Measurements from ENCODE around the gene MAP3K20.
"Not testable (repeated sequence)": the region's sequence is repeated elsewhere in the genome, so short reads cannot be mapped to it uniquely, and the experiment has no call there.

The MAP3K20 gene

DNA sequence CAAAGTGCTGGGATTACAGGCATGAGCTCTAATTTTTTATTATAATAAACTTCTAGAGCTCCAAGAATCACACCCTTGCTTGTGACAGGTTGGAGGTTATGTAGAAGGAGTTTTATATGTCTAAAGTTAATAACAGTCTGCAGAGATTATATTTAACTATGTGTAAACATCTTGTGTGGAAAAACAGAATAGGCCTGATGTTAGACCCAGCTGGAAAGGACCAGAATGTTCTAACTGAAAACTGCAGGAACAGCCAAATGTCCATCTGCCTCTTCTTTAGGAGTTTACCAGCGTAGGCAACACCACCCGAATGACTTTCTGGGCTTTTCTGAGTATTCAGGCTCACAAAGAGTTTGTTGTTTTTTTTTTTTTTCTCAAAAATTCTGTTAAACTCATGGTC, 211.9 kb downstream of the MAP3K20 start:
- DNase-seq = no peak

DNA sequence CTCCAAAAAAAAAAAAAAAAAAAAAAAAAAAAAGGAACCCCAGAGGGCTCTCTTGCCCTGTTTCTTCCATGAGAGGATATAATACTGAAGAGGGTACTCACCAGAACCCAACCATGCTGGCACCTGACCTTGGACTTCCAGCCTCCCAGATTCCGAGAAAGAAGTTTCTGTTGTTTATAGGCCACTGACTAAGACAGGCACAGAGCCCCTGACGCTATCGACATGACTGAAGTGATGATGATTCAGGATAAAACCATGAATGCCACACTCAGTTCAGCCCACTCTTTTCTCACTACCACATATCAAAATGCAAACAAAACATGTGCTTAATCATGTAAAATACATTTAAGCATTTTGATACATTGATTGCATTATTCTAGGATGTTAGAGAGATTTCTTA, 212.9 kb downstream of the MAP3K20 start:
- DNase-seq = no peak

DNA sequence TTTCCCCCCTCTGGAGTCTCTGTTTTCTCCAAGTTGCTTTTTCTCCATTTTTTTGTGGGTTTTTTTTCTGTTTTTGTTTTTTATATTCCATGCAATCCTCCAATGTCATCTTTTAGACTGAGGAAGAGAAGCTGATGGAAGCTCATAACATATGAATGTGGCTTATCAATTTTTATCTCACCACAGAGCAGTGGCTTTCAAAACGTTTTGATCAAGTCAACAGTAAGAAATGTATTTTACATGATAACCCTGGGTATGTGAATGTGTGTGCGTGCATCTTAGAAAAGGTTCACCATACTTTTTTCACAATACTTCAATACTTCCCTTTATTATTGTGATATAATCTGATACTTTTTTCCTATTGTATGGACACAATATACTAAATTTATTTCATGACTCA, 214.4 kb downstream of the MAP3K20 start:
- no peak for DNase-seq

DNA sequence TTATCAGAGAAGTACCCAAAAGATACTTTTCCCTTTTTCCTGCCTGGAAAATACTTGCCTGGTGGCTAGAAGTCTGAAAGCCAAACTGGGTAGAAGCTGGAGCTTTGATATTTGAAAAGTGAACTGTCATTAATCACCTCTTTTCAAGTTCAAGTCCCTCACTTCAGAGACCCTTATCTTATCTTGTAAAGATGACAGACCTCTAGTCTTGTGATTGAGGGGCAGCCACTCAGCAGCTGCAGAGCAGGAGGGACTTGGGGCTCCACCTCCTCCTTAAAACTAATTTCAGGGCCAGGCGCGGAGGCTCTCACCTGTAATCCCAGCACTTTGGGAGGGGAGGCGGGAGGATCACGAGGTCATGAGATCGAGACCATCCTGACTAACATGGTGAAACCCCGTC, 214.9 kb downstream of the MAP3K20 start:
- no peak for DNase-seq

DNA sequence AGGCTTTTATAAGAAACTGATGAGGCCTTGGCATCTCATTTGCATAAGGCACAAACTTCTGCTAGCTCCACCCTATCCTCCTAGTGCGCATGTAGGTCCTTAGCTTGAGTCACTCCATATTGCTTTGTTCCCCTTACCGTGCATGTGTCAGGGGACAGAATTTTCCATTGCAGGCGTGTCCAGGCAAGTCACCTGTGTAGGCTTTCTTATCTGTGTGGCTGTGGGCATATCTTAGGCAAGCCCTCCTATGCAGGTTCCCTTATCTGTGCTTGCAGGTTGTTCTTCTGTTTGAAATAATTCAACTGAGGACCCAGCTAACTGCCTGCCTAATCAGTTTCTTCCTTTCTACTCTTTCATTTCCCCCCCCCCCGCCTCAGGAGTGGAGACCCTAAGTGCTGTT, 215.8 kb downstream of the MAP3K20 start:
- DNase-seq = no peak

DNA sequence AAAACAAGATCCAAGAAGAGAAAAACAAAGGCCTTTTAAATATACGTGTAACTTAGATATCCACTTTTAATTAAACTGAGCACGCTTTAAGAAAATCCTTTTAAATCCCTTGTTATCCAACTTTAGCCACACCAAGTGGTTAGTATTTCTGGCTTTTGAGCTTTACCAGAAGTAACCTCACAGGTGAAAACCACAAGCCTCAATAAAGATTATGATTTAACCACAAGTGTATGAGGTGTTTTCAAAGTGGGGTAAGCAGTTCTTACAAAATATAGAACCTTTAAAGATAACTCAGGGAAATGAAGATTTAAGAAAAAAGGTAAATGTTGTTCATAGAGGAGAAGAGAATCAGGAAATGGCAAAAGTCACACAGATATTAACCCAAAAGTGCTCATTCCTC, 220.6 kb downstream of the MAP3K20 start:
- DNase-seq = no peak

DNA sequence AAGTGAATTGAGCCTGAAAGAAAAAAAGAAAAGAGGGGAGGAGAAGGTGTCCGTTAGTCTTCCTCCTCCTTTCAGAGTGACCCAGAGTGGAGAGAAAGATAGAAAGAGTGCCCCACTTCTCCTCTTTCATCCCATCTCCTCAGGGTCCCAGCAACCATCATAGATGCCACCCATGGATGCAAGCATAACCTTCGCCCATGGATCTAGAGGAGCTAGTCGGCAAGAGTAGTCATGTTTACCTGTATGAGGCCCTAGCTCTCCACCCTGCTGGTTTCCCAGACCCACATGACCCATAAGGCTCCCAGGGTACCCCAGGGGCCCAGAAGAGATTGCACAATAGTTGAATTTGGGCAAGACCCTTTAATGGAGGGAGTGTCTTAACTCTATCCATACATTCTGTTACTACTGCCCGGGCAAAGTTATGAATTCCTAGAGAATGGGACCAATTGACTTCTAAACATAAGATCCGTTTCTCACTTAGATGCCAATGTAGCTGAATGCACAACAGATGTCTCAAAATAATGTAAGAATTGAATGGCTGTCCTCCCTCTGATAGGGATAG, 223.0 kb downstream of the MAP3K20 start:
- DNase-seq = no peak

DNA sequence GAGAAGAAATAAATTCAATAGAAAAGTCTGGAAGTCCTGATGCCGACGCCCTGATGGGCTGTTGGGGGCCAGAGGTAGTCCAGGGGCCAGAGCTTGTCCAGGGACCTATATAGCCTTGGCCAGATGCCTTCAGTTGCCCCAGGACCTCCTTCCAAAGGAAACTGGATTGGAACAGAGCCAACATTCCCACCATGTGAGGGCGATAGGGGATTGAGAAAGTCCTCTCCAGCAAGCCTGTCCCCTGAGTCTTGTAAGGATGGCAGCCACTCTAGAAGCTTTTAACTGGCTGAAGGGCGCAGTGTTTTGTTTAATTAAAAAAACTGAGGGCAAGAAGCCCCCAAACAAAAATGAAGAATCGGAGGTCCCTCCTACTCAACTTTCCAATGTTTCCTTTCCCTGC, 224.1 kb downstream of the MAP3K20 start:
- DNase-seq = no peak

DNA sequence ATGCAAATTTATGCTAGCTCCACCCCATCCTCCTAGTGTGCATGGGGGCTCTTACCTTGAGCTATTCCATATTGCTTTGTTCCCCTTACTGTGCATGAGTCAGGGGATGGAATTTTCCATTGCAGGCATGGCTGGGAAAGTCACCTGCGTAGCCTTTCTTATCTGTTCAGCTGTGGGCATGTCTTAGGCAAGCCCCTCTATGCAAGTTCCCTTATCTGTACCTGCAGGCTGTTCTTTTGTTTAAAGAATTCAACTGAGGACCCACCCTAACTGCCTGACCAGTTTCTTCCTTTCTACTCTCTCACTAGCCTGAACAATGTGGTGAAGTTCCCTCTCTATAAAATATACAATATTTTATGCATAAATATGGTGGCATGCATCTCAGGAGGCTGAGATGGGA, 224.8 kb downstream of the MAP3K20 start:
- DNase-seq = no peak

DNA sequence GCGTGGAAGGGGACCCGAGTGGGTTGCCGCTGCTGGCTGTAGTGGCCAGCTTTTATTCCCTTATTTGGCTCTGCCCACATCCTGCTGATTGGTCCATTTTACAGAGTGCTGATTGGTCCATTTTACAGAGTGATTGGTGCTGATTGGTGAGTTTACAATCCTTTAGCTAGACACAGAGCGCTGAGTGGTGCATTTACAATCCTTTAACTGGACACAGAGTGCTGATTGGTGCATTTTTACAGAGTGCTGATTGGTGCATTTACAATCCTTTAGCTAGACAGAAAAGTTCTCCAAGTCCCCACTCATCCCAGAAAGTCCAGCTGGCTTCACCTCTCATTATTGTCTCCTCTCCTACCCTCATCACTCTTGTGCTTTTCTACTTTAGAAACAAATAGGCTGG, 225.9 kb downstream of the MAP3K20 start:
- not testable (repeated sequence) for DNase-seq

DNA sequence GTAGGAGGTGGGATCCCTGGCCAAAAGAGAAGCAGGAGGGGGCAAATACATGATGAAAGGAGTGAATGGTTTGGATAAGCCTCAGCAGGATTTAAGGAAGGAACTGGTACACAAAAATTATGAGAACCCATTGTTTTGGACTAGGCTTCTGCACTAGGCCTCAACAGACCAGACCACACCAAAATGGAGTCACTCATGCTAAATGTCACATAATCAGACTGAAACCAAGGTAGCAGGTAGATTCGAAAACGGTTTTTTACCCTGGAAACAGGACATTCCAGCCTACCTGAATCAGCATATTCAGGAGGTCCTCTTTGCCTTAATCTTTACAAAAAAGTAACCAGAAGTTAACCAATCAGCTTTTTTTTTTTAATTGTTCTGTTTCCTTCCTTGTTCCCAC, 229.7 kb downstream of the MAP3K20 start:
- DNase-seq = no peak

DNA sequence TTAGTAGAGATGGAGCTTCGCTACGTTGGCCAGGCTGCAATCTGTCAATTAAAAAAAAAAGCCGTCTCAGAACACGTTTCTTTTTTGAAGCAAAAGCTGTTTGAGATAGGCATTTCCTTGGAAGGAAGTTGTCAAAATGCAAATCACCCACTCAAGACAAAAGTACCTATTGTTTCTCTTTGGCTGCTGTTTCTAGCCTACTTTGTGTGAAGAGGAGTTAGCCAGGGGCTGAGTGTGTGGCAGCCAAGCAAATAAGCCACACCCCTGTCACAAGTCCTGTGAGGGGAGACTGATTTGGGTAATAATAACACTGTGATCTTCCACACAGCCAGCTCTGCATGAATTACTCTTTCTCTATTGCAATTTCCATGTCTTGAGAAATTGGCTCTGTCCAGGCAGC, 231.6 kb downstream of the MAP3K20 start:
- DNase-seq = no peak

DNA sequence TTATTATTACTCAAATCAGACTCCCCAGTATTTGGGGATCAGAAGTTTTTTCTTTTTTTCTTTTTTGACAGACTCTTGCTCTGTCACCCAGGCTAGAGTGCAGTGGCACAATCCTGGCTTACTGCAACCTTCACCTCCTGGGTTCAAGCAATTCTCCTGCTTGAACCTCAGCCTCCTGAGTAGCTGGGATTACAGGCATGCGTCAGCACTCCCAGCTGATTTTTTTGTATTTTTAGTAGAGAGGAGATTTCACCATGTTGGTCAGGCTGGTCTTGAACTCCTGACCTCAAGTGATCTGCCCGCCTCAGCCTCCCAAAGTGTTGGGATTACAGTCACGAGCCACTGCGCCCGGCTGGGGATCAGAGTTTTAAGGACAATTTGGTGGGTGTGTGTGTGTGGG, 233.7 kb downstream of the MAP3K20 start:
- DNase-seq = not testable (repeated sequence)

DNA sequence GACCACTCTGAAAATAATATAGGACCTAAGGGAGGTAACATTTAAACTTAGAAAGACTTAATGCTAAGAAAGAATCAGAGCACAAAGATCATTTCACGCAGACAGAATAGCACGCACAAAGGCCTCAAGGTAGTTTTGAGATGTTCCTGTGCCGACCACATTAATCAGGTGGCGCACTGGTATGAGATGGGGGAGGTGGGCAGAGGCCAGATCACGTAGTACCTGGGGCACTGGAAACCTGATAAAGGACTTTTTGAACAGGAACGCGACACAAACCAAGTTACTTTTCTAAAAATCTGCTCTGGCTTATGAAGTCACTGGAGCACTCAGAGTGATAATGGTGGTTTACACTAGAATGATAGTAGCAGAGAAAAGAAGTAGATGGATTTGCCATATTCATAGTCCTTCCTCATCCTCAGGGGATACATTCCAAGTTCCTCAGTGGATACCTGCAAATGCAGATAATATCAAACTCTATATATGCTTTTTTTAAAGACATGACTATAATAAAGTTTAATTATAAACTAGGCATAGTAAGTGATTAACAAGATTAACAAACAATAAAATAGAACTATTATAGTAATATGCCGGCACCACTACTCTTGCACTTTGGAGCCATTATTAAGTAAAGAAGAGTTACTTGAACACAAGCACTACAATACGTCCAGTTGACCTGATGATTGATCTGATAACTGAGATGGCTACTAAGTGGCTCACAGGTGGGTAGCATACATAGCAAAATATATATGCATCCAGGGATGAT, 236.4 kb downstream of the MAP3K20 start:
- no peak for DNase-seq

All from NCI-H1105 treated with DMSO at 0.1 percent for 48 hours (cell line).